HepG2 (cell line): Measurements from ENCODE around the gene SYNC. TPM values are rescaled to one million over a fixed set of nuclear protein-coding genes. Genes with fewer than 3 reads are reported as not detected.

Experiments
- MAF1 ChIP-seq: sonication (generic); formaldehyde crosslinking; IDR thresholded peaks from 2 replicates; pipeline ENCODE4 v1.5.0; 2020; ENCODE audit warnings: missing genetic modification reagents, borderline replicate concordance
- NR1H2 ChIP-seq: sonication (generic); formaldehyde crosslinking; IDR thresholded peaks from 2 replicates; pipeline ENCODE4 v1.8.1; 2022; ENCODE audit warnings: low read depth, missing genetic modification reagents, borderline replicate concordance
- ONECUT2 ChIP-seq: sonication (generic); formaldehyde crosslinking; IDR thresholded peaks from 2 replicates; pipeline ENCODE4 v1.4.0; 2020; ENCODE audit warnings: missing genetic modification reagents
- PRMT3 ChIP-seq: sonication (generic); formaldehyde crosslinking; IDR thresholded peaks from 2 replicates; pipeline ENCODE4 v1.8.1; 2022; ENCODE audit warnings: low read depth, mild to moderate bottlenecking, moderate library complexity, missing genetic modification reagents, borderline replicate concordance
- RERE ChIP-seq: IDR thresholded peaks from 2 replicates; pipeline ENCODE4 v1.6.1; 2016; ENCODE audit warnings: low read depth, missing genetic modification reagents, missing compliant biosample characterization
- ZMYM4 ChIP-seq: sonication (generic); formaldehyde crosslinking; IDR thresholded peaks from 2 replicates; pipeline ENCODE4 v1.8.1; 2023; ENCODE audit warnings: mild to moderate bottlenecking, missing genetic modification reagents
- ZNF205 ChIP-seq: IDR thresholded peaks from 2 replicates; pipeline ENCODE4 v1.6.1; 2018; ENCODE audit warnings: missing biosample characterization, missing genetic modification reagents
- ZNF251 ChIP-seq: sonication (generic); formaldehyde crosslinking; IDR thresholded peaks from 2 replicates; pipeline ENCODE4 v1.9.0; 2021; ENCODE audit warnings: mild to moderate bottlenecking, missing genetic modification reagents
- ZNF775 ChIP-seq: sonication (generic); formaldehyde crosslinking; IDR thresholded peaks from 2 replicates; pipeline ENCODE4 v1.4.0; 2020; ENCODE audit warnings: missing genetic modification reagents, mild to moderate bottlenecking, moderate library complexity, borderline replicate concordance
- polyA plus RNA-seq, 8 experiments: library from polyadenylated mRNA; depleted of rRNA in 3 of 8; stranded (reverse) in 7 of 8; unstranded in 1 of 8; fragments of >200 nt; fragmentation: Illumina TruSeq in 4 of 8; extraction: Trizol in 4 of 8; gene quantifications; 2 replicates each; pipeline versions ENCODE4 v1.2.1 to v1.2.3, GENCODE V29; 2011 to 2016; ENCODE audit warnings: low read depth in 4 of 8, missing spikeins in 1 of 8, mixed read lengths in 1 of 8; ENCODE audit not compliant: insufficient read depth in 1 of 8
- total RNA-seq, 5 experiments: library from RNA; depleted of rRNA; stranded (reverse); fragments of >200 nt; fragmentation: Illumina TruSeq; extraction: Trizol; gene quantifications; 2 replicates each; pipeline ENCODE4 v1.2.3, GENCODE V29; 2016; ENCODE audit warnings: low read depth in 1 of 5
- TF ChIP-seq, protein P1 (sequence below): sonication (generic); formaldehyde crosslinking; IDR thresholded peaks from 2 replicates; pipeline ENCODE4 v1.4.0; 2020; ENCODE audit warnings: missing genetic modification reagents
- TF ChIP-seq, protein P2 (sequence below): IDR thresholded peaks from 2 replicates; pipeline ENCODE4 v1.6.1; 2016; ENCODE audit warnings: missing genetic modification reagents, missing compliant biosample characterization
- TF ChIP-seq, protein P3 (sequence below): sonication (generic); formaldehyde crosslinking; IDR thresholded peaks from 2 replicates; pipeline ENCODE4 v1.5.0; 2020; ENCODE audit warnings: mild to moderate bottlenecking, missing genetic modification reagents, borderline replicate concordance
- TF ChIP-seq, protein P4 (sequence below): sonication (generic); formaldehyde crosslinking; IDR thresholded peaks from 2 replicates; pipeline ENCODE4 v1.4.0; 2020; ENCODE audit warnings: missing genetic modification reagents
- TF ChIP-seq, protein P5 (sequence below): IDR thresholded peaks from 2 replicates; pipeline ENCODE4 v1.6.1; 2018; ENCODE audit warnings: missing genetic modification reagents

The SYNC gene
- total and polyA plus RNA-seq, 2 of the 13 experiments (the other 11 are each of a cell fraction or from before 2014, with no cell fraction given): 2.4 to 5.4 TPM

DNA sequence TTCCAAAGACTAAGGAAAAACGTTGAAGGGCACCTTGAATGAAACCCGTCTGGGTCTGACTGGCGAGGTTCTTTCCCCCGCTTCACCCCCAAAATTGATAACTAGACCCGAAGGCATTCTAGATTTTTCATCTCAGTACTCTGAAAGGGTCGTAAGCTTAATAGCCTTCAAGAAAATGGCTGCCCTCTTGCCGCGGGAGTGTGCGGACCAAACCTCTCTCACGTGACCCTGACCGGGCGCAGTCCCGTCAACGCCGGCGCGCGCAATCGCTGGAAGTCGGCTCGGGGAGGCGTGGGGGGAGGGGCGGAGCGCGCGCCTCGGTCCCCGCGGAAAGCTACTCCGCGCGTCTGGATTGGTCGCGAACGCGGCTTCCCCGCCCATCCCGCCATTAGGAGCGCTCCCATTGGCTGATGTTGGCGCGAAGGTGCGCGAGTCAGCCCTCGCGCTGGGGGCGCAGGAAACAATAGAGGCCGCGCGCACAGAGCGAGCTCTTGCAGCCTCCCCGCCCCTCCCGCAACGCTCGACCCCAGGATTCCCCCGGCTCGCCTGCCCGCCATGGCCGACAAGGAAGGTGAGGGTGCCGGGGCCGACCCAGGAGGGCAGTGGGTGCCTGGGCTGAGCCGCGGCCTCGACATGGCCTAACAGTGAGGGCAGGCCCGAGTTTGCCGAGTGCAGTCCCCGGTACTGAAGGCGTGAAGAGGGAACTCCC is 51.7 kb downstream of the SYNC start, which contains the start of gene RBBP4 (continued):
- TF ChIP-seq, protein P1, sequence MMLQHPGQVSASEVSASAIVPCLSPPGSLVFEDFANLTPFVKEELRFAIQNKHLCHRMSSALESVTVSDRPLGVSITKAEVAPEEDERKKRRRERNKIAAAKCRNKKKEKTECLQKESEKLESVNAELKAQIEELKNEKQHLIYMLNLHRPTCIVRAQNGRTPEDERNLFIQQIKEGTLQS (CRISPR knock-in tag): 0 out of 2 replicates have a peak, but pooled peaks have one; percentile 47
- TF ChIP-seq, protein P2, sequence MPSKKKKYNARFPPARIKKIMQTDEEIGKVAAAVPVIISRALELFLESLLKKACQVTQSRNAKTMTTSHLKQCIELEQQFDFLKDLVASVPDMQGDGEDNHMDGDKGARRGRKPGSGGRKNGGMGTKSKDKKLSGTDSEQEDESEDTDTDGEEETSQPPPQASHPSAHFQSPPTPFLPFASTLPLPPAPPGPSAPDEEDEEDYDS (CRISPR knock-in tag): peak; percentile 51; the same call in 1 of the 2 replicates
- TF ChIP-seq, protein P3, sequence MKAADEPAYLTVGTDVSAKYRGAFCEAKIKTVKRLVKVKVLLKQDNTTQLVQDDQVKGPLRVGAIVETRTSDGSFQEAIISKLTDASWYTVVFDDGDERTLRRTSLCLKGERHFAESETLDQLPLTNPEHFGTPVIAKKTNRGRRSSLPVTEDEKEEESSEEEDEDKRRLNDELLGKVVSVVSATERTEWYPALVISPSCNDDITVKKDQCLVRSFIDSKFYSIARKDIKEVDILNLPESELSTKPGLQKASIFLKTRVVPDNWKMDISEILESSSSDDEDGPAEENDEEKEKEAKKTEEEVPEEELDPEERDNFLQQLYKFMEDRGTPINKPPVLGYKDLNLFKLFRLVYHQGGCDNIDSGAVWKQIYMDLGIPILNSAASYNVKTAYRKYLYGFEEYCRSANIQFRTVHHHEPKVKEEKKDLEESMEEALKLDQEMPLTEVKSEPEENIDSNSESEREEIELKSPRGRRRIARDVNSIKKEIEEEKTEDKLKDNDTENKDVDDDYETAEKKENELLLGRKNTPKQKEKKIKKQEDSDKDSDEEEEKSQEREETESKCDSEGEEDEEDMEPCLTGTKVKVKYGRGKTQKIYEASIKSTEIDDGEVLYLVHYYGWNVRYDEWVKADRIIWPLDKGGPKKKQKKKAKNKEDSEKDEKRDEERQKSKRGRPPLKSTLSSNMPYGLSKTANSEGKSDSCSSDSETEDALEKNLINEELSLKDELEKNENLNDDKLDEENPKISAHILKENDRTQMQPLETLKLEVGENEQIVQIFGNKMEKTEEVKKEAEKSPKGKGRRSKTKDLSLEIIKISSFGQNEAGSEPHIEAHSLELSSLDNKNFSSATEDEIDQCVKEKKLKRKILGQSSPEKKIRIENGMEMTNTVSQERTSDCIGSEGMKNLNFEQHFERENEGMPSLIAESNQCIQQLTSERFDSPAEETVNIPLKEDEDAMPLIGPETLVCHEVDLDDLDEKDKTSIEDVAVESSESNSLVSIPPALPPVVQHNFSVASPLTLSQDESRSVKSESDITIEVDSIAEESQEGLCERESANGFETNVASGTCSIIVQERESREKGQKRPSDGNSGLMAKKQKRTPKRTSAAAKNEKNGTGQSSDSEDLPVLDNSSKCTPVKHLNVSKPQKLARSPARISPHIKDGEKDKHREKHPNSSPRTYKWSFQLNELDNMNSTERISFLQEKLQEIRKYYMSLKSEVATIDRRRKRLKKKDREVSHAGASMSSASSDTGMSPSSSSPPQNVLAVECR (CRISPR knock-in tag): peak; percentile 80
- TF ChIP-seq RERE (CRISPR knock-in tag): no peak
- TF ChIP-seq ZNF775 (CRISPR knock-in tag): no peak
- TF ChIP-seq NR1H2 (CRISPR knock-in tag): peak; percentile 90; the same call in 1 of the 2 replicates
- TF ChIP-seq ZMYM4: peak; percentile 61
- no peak; the same call in 1 of the 2 replicates for TF ChIP-seq ZNF251 (CRISPR knock-in tag)
- no peak for TF ChIP-seq MAF1 (CRISPR knock-in tag)
- TF ChIP-seq ONECUT2 (CRISPR knock-in tag): no peak
- TF ChIP-seq PRMT3 (CRISPR knock-in tag): peak; percentile 69; the same call in 1 of the 2 replicates
- TF ChIP-seq, protein P4, sequence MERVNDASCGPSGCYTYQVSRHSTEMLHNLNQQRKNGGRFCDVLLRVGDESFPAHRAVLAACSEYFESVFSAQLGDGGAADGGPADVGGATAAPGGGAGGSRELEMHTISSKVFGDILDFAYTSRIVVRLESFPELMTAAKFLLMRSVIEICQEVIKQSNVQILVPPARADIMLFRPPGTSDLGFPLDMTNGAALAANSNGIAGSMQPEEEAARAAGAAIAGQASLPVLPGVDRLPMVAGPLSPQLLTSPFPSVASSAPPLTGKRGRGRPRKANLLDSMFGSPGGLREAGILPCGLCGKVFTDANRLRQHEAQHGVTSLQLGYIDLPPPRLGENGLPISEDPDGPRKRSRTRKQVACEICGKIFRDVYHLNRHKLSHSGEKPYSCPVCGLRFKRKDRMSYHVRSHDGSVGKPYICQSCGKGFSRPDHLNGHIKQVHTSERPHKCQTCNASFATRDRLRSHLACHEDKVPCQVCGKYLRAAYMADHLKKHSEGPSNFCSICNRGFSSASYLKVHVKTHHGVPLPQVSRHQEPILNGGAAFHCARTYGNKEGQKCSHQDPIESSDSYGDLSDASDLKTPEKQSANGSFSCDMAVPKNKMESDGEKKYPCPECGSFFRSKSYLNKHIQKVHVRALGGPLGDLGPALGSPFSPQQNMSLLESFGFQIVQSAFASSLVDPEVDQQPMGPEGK (CRISPR knock-in tag): peak; percentile 98
- TF ChIP-seq ZNF205 (CRISPR knock-in tag): 0 out of 2 replicates have a peak, but pooled peaks have one; percentile 11
- TF ChIP-seq, protein P5, sequence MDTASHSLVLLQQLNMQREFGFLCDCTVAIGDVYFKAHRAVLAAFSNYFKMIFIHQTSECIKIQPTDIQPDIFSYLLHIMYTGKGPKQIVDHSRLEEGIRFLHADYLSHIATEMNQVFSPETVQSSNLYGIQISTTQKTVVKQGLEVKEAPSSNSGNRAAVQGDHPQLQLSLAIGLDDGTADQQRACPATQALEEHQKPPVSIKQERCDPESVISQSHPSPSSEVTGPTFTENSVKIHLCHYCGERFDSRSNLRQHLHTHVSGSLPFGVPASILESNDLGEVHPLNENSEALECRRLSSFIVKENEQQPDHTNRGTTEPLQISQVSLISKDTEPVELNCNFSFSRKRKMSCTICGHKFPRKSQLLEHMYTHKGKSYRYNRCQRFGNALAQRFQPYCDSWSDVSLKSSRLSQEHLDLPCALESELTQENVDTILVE: peak; percentile 37; the same call in 1 of the 2 replicates
